NCI-H69 (cell line): ENCODE measurements around the gene PPP1R3G.
"Not testable (repeated sequence)": the region's sequence is repeated elsewhere in the genome, so short reads cannot be mapped to it uniquely, and the experiment has no call there.

Experiments used
- DNase-seq: peaks from one replicate; lab custom pipeline; 2025; lab: John Stamatoyannopoulos, UW

PPP1R3G gene

GRCh38 chr6:5120011-5120410 lies 34.9 kb downstream of the PPP1R3G start:
- no peak for DNase-seq

GRCh38 chr6:5120543-5120942 lies 35.4 kb downstream of the PPP1R3G start:
- not testable (repeated sequence) for DNase-seq

GRCh38 chr6:5121479-5121878 lies 36.3 kb downstream of the PPP1R3G start:
- no peak for DNase-seq

- no peak for DNase-seq
These were observed 36.8 kb downstream of the PPP1R3G start for GRCh38 chr6:5121956-5122355.

GRCh38 chr6:5122504-5123112 lies 37.5 kb downstream of the PPP1R3G start:
- DNase-seq, result no peak

GRCh38 chr6:5123296-5124143 lies 38.4 kb downstream of the PPP1R3G start:
- DNase-seq, result no peak

GRCh38 chr6:5124526-5124925 lies 39.4 kb downstream of the PPP1R3G start:
- DNase-seq, result no peak

GRCh38 chr6:5125152-5126006 lies 40.2 kb downstream of the PPP1R3G start:
- DNase-seq, result no peak

GRCh38 chr6:5126214-5126613 lies 41.1 kb downstream of the PPP1R3G start:
- DNase-seq, result no peak

GRCh38 chr6:5127106-5127687 lies 42.1 kb downstream of the PPP1R3G start:
- DNase-seq, result no peak

GRCh38 chr6:5128351-5128750 lies 43.2 kb downstream of the PPP1R3G start:
- DNase-seq, result no peak

GRCh38 chr6:5130135-5130866 lies 45.2 kb downstream of the PPP1R3G start:
- peak; percentile 30 for DNase-seq

GRCh38 chr6:5132731-5133130 lies 47.6 kb downstream of the PPP1R3G start:
- no peak for DNase-seq

GRCh38 chr6:5133943-5134342 lies 48.8 kb downstream of the PPP1R3G start:
- DNase-seq, result no peak

GRCh38 chr6:5135788-5136376 lies 50.7 kb downstream of the PPP1R3G start:
- peak; percentile 67 for DNase-seq

GRCh38 chr6:5136851-5137250 lies 51.7 kb downstream of the PPP1R3G start:
- DNase-seq, result no peak
